SU-DHL-6 (cell line): ENCODE results near the gene ADAMTS14.

Experiments
- H2AFZ ChIP-seq: fragments of 200-600 bp; sonication (generic); 2 replicates; pipeline ENCODE4 v1.6.1; 2014; ENCODE audit warnings: low read depth, mild to moderate bottlenecking, moderate library complexity, mixed read lengths, antibody characterized with exemption, low read length; ENCODE audit not compliant: severe bottlenecking
- H3F3A ChIP-seq: fragments of 200-600 bp; shearing (Covaris generic); 2 replicates; pipeline ENCODE4 v1.6.0; 2016; ENCODE audit warnings: antibody characterized with exemption, mild to moderate bottlenecking; ENCODE audit not compliant: insufficient read depth
- H3K27ac ChIP-seq: fragments of 200-600 bp; sonication (generic); 2 replicates; pipeline ENCODE4 v1.5.1; 2016; ENCODE audit warnings: low read depth, mild to moderate bottlenecking, low read length, moderate library complexity, mixed read lengths
- H3K27me3 ChIP-seq: fragments of 200-600 bp; sonication (generic), shearing (Covaris generic); 2 replicates; pipeline ENCODE4 v1.6.0; 2014; ENCODE audit warnings: mild to moderate bottlenecking, low read length
- H3K36me3 ChIP-seq: fragments of 200-600 bp; sonication (generic); 2 replicates; pipeline ENCODE4 v1.6.1; 2014; ENCODE audit warnings: mild to moderate bottlenecking, low read length, mixed read lengths
- H3K4me2 ChIP-seq: fragments of 300-600, 200-600 bp; shearing (Covaris generic), sonication (generic); 2 replicates; pipeline ENCODE4 v1.6.0; 2014; ENCODE audit warnings: low read length, low read depth, mild to moderate bottlenecking; ENCODE audit not compliant: poor library complexity, severe bottlenecking
- H3K4me3 ChIP-seq: fragments of 200-600 bp; sonication (generic); 2 replicates; pipeline ENCODE4 v1.5.1; 2014; ENCODE audit warnings: antibody characterized with exemption, low read length, mild to moderate bottlenecking, mixed read lengths; ENCODE audit not compliant: insufficient read depth, poor library complexity, severe bottlenecking
- H3K79me2 ChIP-seq: fragments of 200-600 bp; sonication (generic); 2 replicates; pipeline ENCODE4 v1.6.1; 2014; ENCODE audit warnings: mild to moderate bottlenecking, low read length, moderate library complexity; ENCODE audit not compliant: insufficient read depth
- H3K9ac ChIP-seq: fragments of 200-600 bp; sonication (generic); 2 replicates; pipeline ENCODE4 v1.7.0; 2014; ENCODE audit warnings: mild to moderate bottlenecking, low read length
- H3K9me2 ChIP-seq: fragments of 200-600 bp; sonication (generic); replicated peaks from 2 replicates; pipeline ENCODE4 v1.6.1; 2014; ENCODE audit warnings: low read length; ENCODE audit not compliant: insufficient read depth
- H3K9me3 ChIP-seq: fragments of 200-600 bp; sonication (generic); 2 replicates; pipeline ENCODE4 v1.6.1; 2014; ENCODE audit warnings: low read length, mixed read lengths; ENCODE audit not compliant: insufficient read depth
- H4K20me1 ChIP-seq: fragments of 200-600 bp; sonication (generic); 2 replicates; pipeline ENCODE4 v1.6.1; 2014; ENCODE audit warnings: low read depth, mild to moderate bottlenecking, antibody characterized with exemption, low read length, moderate library complexity, mixed read lengths
- CTCF ChIP-seq: fragments of 200-600 bp; sonication (generic); IDR thresholded peaks from one replicate; pipeline ENCODE4 v1.5.1; 2017; ENCODE audit warnings: antibody characterized with exemption, mild to moderate bottlenecking, low read length, moderate library complexity; ENCODE audit not compliant: insufficient read depth, poor library complexity, severe bottlenecking
- EZH2phosphoT487 ChIP-seq: fragments of 200-600 bp; sonication (generic), shearing (Covaris generic); conservative IDR thresholded peaks from 2 replicates; pipeline ENCODE4 v1.6.1; 2018; ENCODE audit warnings: mild to moderate bottlenecking, antibody characterized with exemption, low read length, moderate library complexity, mixed read lengths

ADAMTS14 gene

GRCh38 chr10:70782086-70782745 is 109.9 kb downstream of the ADAMTS14 start:
- Histone ChIP-seq H3K79me2 (no peaks in the 10 kb centered on the region), H3K9me2 (no peaks in the 10 kb centered on the region), H3K36me3 (no peaks in the 10 kb centered on the region), H3K9me3 (no peaks in the 10 kb centered on the region), H2AFZ (no peak overlapping the region), H3F3A (no peaks in the 10 kb centered on the region), H3K4me3 (no peak overlapping the region), H4K20me1 (no peaks in the 10 kb centered on the region), H3K27ac (no peak overlapping the region), H3K4me2 (no peak overlapping the region), H3K9ac (no peak overlapping the region), H3K27me3 (no peaks in the 10 kb centered on the region)
- TF ChIP-seq EZH2phosphoT487 (no peak), CTCF (no peak)

- Histone ChIP-seq H3K9me3 (no peaks in the 10 kb centered on the region), H3K36me3 (no peaks in the 10 kb centered on the region), H3K9me2 (no peaks in the 10 kb centered on the region), H3K4me2 (no peak overlapping the region), H3F3A (no peaks in the 10 kb centered on the region), H2AFZ (no peak overlapping the region), H4K20me1 (no peaks in the 10 kb centered on the region), H3K9ac (no peak overlapping the region), H3K27ac (no peak overlapping the region), H3K4me3 (no peak overlapping the region), H3K27me3 (no peaks in the 10 kb centered on the region), H3K79me2 (no peaks in the 10 kb centered on the region)
- TF ChIP-seq CTCF, result no peak
- no peak for TF ChIP-seq EZH2phosphoT487
Observed at GRCh38 chr10:70782746-70783680, 110.7 kb downstream of the ADAMTS14 start.

GRCh38 chr10:70784016-70784415 is 111.7 kb downstream of the ADAMTS14 start:
- Histone ChIP-seq H3F3A (no peaks in the 10 kb centered on the region), H3K27me3 (no peaks in the 10 kb centered on the region), H3K79me2 (no peaks in the 10 kb centered on the region), H3K36me3 (no peaks in the 10 kb centered on the region), H3K9ac (no peak overlapping the region), H4K20me1 (no peaks in the 10 kb centered on the region), H3K4me3 (no peak overlapping the region), H3K9me2 (no peaks in the 10 kb centered on the region), H3K4me2 (no peak overlapping the region), H3K9me3 (no peaks in the 10 kb centered on the region), H2AFZ (no peak overlapping the region), H3K27ac (no peak overlapping the region)
- TF ChIP-seq CTCF, result no peak
- TF ChIP-seq EZH2phosphoT487, result no peak
